K562 (cell line): ENCODE data around the gene LMO7.

ENCODE experiments used
- CHD1 ChIP-seq: fragments of 200-600 bp; sonication (generic); IDR thresholded peaks from one replicate; pipeline ENCODE4 v1.6.1; 2012; ENCODE audit warnings: mild to moderate bottlenecking, moderate library complexity, low read length, inconsistent platforms
- TAF1 ChIP-seq: IDR thresholded peaks from 2 replicates; pipeline ENCODE4 v1.6.1; 2011; ENCODE audit warnings: mild to moderate bottlenecking, low read length, moderate library complexity; ENCODE audit not compliant: insufficient read depth, control insufficient read depth, severe bottlenecking; ENCODE audit errors: extremely low read depth
- TF ChIP-seq, protein P1 (sequence below): sonication (generic); formaldehyde crosslinking; IDR thresholded peaks from 2 replicates; pipeline ENCODE4 v1.5.0; 2020; ENCODE audit warnings: missing genetic modification reagents
- TF ChIP-seq, protein P2 (sequence below): sonication (generic); formaldehyde crosslinking; IDR thresholded peaks from 2 replicates; pipeline ENCODE4 v1.8.1; 2023; ENCODE audit warnings: mild to moderate bottlenecking, missing genetic modification reagents

GRCh38 chr13:75657111-75657510 is 21.0 kb downstream of the LMO7 start:
- no peak for TF ChIP-seq TAF1
- TF ChIP-seq, protein P1, sequence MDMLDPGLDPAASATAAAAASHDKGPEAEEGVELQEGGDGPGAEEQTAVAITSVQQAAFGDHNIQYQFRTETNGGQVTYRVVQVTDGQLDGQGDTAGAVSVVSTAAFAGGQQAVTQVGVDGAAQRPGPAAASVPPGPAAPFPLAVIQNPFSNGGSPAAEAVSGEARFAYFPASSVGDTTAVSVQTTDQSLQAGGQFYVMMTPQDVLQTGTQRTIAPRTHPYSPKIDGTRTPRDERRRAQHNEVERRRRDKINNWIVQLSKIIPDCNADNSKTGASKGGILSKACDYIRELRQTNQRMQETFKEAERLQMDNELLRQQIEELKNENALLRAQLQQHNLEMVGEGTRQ: no peak
- TF ChIP-seq CHD1: no peak
- TF ChIP-seq, protein P2, sequence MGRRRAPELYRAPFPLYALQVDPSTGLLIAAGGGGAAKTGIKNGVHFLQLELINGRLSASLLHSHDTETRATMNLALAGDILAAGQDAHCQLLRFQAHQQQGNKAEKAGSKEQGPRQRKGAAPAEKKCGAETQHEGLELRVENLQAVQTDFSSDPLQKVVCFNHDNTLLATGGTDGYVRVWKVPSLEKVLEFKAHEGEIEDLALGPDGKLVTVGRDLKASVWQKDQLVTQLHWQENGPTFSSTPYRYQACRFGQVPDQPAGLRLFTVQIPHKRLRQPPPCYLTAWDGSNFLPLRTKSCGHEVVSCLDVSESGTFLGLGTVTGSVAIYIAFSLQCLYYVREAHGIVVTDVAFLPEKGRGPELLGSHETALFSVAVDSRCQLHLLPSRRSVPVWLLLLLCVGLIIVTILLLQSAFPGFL (CRISPR knock-in tag): no peak
